GM19043 (cell line): ENCODE data around the gene SUSD6.
A peak's percentile ranks its signal among the peaks of the same experiment; 100 is the strongest.
"Not testable (repeated sequence)": the region's sequence is repeated elsewhere in the genome, so short reads cannot be mapped to it uniquely, and the experiment has no call there.

Source experiments
- ATAC-seq: cut with Tn5 transposase; IDR thresholded peaks from one replicate; pipeline ENCODE4 v1.9.1; 2021; ENCODE audit warnings: low read depth; ENCODE audit not compliant: unreplicated experiment

The SUSD6 gene

DNA sequence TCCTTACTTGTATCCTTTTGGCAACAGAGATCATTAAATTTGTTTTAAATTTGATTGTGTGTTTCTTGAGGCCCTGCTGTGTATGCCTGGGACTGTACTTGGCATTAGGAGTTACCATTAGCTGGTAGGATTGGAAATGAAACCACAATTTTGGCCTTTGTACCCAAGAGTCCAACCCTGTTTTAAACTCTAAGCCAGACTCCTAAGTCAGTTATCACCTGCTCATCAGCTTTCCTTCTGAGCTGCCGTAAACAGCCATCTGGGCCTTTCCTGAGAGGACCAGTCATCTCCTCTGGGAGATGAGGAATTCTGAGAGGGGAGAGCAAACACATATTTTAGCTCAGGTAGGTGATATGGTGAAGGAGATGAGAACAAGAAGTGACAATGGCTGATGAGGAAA lies 81.2 kb downstream of the SUSD6 start:
- no peak for ATAC-seq

DNA sequence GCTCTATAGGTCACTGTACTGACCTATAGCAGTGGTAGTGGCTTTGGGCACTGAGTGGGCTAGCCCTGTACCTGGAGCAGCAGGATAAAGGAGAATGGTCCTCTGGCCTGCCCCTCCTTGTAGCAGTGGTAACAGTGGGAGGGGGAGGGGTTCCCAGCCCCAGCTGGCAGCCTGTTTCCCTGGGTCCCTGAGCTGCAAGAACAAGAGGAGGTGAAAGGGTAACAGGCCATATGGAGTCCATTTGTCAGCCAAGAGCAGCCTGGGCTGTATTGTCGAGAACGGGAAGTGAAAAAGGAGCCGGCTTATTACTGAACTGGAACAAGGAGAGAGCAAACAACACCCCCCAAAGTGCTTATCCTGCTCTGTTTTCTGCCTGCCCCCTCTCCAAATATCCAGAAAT lies 81.7 kb downstream of the SUSD6 start:
- ATAC-seq: peak; percentile 48

- ATAC-seq: no peak
Measured at GRCh38 chr14:69693801-69694729, 82.7 kb downstream of the SUSD6 start.

GRCh38 chr14:69694730-69695281 lies 83.4 kb downstream of the SUSD6 start:
- no peak for ATAC-seq

DNA sequence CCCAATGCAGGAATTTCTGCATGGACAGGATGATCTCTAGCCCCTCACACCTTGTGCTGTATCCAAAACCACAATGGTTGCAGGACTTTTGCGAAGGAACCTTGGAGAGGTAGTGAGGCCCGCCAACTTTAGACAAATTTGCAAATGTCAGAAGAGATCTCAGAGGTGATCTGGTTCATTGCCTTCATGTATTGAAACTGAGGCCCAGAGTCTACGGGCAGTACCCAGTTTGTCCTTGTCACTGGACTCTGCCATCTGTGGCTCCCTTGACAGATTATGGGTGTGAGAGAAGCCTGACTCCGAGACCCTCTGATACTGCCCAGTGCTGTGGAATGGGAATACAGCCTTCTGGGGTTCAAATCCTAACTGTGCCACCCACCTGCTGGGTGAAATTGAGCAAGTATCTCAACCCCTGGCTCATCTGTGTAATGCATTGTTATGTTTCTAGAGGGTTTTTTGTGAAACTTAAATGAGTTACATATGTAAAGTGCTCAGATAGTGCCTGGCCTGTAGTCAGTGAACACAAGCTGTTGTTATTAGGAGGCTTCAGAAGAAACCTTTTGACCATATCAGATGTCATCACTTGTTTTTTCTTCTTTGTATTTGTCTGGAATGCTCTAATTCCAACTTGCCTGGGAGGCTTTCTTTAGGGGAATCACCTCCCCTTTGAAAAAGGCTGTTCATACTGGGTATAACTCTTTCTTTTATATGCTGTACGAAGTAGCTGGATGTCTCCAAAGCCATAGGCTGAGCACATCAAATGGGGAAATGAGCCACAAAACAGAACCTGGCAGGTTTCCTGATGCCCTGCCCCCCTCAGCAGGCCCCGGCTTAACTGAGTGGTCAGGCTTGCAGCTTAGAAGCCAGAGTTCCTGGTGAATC lies 84.2 kb downstream of the SUSD6 start:
- ATAC-seq: peak; percentile 50

GRCh38 chr14:69696204-69696527 lies 84.8 kb downstream of the SUSD6 start:
- no peak for ATAC-seq

GRCh38 chr14:69696633-69697557 lies 85.5 kb downstream of the SUSD6 start:
- no peak for ATAC-seq

DNA sequence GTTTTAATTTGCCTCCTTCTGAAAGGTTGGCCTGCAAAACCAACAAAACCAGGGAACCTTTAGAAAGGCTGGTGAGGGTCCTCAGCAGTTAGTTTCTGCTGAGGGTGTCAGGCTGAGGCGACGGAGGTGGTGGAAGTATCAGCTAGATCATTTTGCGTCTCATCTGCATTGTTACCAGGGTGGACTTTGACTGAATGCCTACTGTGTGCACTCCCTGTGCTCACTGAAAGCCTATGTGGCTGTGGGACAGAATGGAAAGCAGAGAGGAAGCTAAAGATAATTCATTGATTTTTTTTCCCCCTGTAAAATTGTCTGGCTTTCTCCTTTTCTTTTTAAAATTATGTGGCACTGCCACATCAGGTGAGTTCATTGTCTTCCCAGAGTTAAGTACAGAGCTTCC lies 87.2 kb downstream of the SUSD6 start:
- no peak for ATAC-seq

DNA sequence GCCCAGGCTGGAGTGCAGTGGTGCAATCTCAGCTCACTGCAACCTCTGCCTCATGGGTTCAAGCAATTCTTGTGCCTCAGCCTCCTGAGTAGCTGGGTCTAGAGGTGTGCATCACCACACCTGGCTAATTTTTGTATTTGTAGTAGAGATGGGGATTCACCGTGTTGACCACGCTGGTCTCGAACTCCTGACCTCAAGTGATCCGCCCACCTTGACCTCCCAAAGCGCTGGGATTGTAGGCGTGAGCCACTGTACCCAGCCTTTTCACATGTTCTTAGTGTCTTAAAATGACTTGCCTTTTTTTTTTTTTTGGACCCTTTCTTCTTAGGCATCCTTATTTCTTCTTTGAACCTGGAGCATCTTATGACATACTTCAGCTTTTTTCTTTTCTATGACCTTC lies 87.8 kb downstream of the SUSD6 start:
- not testable (repeated sequence) for ATAC-seq

DNA sequence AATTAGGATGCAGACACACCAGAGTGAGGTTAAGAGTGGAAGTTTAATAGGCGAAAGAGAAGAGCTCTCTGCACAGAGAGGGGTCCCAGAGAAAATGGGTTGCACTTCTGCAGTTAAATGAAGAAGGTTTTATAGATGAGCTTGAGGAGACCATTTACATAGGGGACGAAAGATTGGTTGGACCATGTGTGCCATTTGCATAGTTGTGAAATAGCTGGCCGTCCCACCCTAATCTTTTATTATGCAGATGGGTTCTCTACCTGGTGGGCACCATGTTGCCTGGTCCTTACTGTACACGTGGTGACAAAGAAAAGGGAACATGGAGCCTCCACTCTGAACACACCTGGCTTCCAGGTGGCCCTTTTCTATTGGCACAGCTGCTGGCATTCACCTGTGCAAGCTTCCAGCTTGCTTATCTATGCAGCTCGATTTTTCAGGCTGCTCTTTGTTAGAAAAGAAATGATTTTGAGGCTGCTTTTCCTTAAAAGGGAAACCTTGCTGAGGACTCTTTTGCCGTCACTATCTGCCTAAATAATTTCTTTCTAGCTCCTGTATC lies 88.4 kb downstream of the SUSD6 start:
- no peak for ATAC-seq

- no peak for ATAC-seq
Measured at GRCh38 chr14:69700575-69700974, 89.2 kb downstream of the SUSD6 start.

DNA sequence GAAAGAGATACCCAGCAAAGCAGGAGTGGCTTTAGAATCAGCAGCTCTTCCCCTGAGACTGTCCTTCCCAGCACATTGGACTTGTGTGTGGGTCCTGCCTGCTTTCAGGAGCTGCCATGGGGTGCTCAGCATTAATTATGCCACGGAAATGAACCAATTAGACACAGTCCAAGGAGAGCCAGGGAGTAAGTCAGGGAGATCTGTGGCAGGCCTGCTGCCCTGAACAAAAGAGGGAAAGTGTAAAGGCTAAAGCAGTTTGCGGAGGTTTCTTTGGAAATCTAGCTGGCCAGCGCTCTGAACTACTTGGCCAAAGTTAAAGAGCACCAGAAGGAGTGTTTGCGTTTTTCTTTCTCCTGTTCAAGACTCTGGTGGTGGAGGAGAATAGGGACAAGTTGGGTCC lies 89.9 kb downstream of the SUSD6 start:
- no peak for ATAC-seq

DNA sequence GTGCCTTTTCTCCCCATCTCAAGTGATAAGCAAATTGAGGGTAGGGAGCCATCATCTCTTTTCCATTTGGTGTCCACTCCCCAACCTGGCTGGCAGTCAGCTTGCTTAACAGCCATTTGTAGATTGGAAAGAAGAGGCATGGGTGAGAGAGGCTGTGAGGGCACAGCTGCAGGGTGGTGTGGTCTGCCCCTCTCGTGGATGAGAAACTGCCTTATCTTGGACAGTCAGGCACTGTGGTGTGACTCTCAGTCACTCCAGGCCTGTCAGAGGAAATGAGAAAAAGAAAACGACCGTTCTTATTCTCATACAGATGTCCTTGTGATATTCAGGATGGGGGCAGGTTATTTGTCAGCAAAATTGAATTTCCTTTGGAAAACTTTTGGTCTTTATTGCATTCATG lies 90.5 kb downstream of the SUSD6 start:
- no peak for ATAC-seq

DNA sequence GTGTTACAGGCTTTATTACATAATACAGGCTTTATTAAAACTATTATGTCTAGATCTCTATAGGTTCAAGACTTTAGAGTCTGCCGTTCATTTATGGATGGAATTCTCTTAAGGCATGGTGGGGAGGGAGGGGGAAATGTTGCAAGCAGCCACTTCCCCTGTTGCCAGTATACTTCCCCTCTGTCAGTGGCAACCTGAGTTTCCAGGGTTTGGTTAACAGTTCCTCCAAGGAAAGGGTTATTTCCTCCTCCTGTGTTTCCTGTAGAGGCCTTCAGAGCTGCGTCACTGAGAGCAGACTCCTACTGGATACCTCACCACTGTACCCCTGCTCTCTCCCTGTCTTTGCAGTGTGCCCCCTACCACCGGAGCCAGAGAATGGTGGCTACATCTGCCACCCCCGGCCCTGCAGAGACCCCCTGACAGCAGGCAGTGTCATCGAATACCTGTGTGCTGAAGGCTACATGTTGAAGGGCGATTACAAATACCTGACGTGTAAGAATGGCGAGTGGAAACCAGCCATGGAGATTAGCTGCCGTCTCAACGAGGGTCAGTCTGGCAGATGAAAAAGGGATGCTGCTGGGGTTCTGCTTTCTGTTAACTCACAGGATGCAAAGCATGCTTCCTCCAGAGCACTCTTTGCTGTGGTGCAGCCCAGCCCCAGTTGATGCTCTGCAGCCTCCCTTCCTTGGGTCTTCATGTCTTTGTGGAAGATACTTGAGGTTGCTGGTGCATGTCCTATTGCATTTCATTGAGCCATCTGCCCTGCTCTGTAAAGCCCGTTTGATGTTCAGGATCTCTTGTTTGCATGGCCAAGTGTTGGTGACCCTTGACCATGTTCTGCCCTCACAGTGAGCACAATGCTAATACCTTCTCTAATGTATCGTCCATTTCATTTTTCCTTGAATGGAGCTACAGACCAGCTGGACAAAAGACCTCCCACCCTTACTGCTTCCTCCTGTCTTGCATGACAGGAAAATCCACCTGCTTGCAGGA lies 91.9 kb downstream of the SUSD6 start:
- no peak for ATAC-seq

DNA sequence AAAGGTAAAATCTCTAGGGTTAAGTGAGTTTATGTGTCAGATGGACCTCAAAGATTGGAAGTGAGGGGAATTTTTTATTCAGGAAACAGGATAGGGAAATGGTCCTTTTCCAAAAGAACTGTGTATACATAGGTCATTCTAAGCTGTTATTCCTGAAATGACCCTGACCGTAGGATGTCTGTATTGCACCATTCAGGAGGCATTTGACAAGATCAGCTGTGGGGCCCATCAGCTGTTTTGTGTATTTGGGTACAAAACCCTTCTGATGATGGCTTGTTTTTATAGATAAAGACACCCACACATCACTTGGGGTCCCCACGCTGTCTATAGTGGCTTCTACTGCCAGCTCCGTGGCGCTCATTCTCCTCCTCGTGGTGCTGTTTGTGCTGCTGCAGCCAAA lies 92.9 kb downstream of the SUSD6 start:
- ATAC-seq: no peak

DNA sequence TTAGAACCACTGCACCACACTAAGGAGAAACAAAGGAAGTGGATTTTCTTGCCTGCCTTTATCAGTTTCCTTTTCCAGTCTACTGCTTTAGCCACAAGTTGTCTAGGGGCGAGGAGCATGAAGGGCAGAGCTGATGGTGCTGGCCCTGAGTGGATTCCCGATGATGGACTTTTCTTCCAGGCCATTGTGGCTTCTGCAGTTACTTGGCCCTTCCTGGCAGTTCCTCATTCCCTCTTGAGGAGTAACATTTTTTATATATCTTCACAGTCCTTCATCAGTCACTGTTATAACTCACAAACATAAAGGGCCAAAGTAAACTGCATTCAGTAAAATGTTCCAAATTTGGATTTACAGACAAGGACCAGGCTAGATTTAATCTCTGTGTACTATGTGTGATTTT lies 94.3 kb downstream of the SUSD6 start:
- ATAC-seq: no peak

DNA sequence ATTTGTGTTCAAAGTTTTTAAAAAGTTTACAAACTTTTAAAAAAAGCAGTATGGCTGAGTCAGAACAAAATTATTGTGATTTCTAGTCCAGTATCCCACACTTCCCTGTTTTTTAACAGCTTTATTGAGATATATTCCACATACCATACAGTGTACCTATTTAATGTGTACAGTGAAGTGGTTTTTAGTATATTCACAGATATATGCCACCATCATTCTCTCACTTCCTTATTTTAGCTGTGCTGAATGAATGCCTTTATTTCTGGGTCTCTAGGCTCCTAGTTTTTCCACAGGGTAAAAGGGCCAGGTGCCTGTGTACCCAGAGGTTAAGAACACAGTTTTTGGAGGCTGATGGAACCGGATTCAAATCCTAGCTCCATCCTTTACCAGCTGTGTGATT lies 96.7 kb downstream of the SUSD6 start:
- no peak for ATAC-seq

DNA sequence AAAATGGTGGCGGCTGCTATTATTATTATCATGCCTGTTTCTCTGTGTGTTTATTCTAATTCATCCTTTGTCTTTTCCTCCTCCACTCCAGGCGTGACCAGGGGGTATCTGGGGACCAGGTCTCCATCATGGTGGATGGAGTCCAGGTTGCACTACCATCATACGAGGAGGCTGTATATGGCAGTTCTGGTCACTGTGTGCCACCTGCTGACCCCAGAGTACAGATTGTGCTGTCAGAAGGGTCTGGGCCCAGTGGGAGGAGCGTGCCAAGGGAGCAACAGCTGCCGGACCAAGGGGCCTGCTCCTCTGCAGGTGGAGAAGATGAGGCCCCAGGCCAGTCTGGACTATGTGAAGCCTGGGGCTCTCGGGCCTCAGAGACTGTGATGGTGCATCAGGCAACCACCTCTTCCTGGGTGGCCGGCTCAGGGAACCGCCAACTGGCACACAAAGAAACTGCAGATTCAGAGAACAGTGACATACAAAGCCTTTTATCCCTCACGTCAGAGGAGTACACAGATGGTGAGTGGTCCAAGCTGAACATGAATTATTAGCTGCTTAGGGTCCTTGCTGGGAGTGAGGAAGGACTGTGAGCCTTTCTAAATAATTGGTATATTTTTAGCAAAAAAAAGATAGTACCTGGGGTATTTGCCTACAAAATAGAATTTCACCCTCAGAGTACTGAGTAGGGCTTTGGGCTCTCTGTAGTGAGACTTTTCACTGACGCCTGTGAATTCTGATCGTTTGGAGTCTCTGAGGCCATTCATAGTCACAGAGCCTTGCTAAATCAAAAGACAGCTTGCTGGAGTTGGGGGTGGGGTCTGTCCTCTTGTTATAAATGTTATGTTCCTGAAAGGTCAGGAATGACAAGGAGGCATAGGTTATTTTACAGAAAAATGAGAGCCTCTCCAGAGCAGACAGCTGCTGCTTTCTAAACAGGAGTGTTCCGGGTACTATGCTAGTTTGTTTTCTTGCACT lies 97.5 kb downstream of the SUSD6 start:
- ATAC-seq: no peak
